ENCODE results near the gene TEDC2. TPM values are rescaled to one million over a fixed set of nuclear protein-coding genes. Genes with fewer than 3 reads are reported as not detected.

Gene TEDC2
- total and polyA plus RNA-seq, 9 of the 15 experiments (the other 6 are each of a cell fraction or from before 2014, with no cell fraction given) = 0.75 to 57.0 (median 17.6) TPM

GRCh38 chr16:2482708-2483534 is 23.0 kb downstream of the TEDC2 start (continued):
- TF ChIP-seq CUX1 (CRISPR knock-in tag; IDR thresholded peaks at IDR 0.05) (no peak), POLR2G (IDR thresholded peaks at IDR 0.05; ENCODE audit: low read depth, low read length) (peak; percentile 38), ZBTB12 (CRISPR knock-in tag; IDR thresholded peaks at IDR 0.05) (no peak), RCOR1 (IDR thresholded peaks at IDR 0.05; ENCODE audit: borderline replicate concordance in 1 of 2, low read depth in 2 of 2, low read length in 2 of 2) (no peak), ZBTB33 (CRISPR knock-in tag; IDR thresholded peaks at IDR 0.05) (peak; percentile 90), PCBP2 (IDR thresholded peaks at IDR 0.05; ENCODE audit: low read depth, low read length, poor library complexity, severe bottlenecking) (no peak)

All from K562 (cell line).